Ovary (tissue), 9 donors: ENCODE results near the gene ORC1. TPM values are rescaled to one million over a fixed set of nuclear protein-coding genes. Genes with fewer than 3 reads are reported as not detected.

Source experiments
- DNase-seq, 5 donors: peaks; one replicate each; pipeline ENCODE4 v3.0.0-alpha.2; 2019 to 2020
- H3K27ac ChIP-seq, 2 donors: fragments of 200-600 bp; one replicate each; pipeline versions ENCODE4 v1.5.1 to v1.8.0; 2019 to 2022
- H3K27me3 ChIP-seq: fragments of 200-600 bp; one replicate; pipeline ENCODE4 v1.8.0; 2022
- H3K36me3 ChIP-seq: fragments of 200-600 bp; sonication (generic); one replicate; pipeline ENCODE4 v1.5.1; 2019
- H3K4me1 ChIP-seq: one replicate; pipeline ENCODE4 v1.8.1; 2013; ENCODE audit warnings: mild to moderate bottlenecking, moderate library complexity; ENCODE audit not compliant: insufficient read depth
- H3K4me3 ChIP-seq: fragments of 200-600 bp; sonication (generic); one replicate; pipeline ENCODE4 v1.5.1; 2017
- H3K9me3 ChIP-seq, 2 donors: fragments of 200-600 bp in 1 of 2; sonication (generic) in 1 of 2; one replicate each; pipeline versions ENCODE4 v1.5.1 to v1.8.1; 2013 to 2019; ENCODE audit warnings: mild to moderate bottlenecking in 1 of 2, moderate library complexity in 1 of 2
- CTCF ChIP-seq, 3 donors: fragments of 450-650 bp in 2 of 3; fragments of 200-600 bp in 1 of 3; IDR thresholded peaks; one replicate each; pipeline versions ENCODE4 v1.5.1 to v1.8.0; 2016 to 2022; ENCODE audit warnings: antibody characterized with exemption in 3 of 3, mild to moderate bottlenecking in 1 of 3
- EP300 ChIP-seq: sonication (generic); formaldehyde crosslinking; IDR thresholded peaks from one replicate; pipeline ENCODE4 v1.6.1; 2017; ENCODE audit warnings: antibody characterized with exemption
- POLR2A ChIP-seq: fragments of 450-650 bp; IDR thresholded peaks from one replicate; pipeline ENCODE4 v1.6.1; 2017; ENCODE audit warnings: antibody characterized with exemption, mild to moderate bottlenecking, moderate library complexity
- WGBS, 3 donors: extraction: QIAGEN DNeasy Blood & Tissue Kit in 1 of 3; methylation state at CpG; one replicate each; pipeline versions ENCODE4 v1.1.5 to v1.1.7; 2013 to 2017; 5-methylcytosine and 5-hydroxymethylcytosine counted together
- intact Hi-C, 4 donors: fragments of 100-400 bp; cut with DNase I; formaldehyde crosslinking; loops; one replicate each; pipeline versions ENCODE4 v1.11.0 to v1.15.1; 2022 to 2023
- polyA plus RNA-seq, 2 donors: library from polyadenylated mRNA; stranded (reverse); fragments of 200-250 nt in 1 of 2; fragments of 350-450 nt in 1 of 2; fragmentation: Illumina TruSeq in 1 of 2; extraction: RNeasy Lipid Tissue Mini Kit (QIAGEN cat#74804) in 1 of 2; gene quantifications; one replicate each; pipeline ENCODE4 v1.2.3, GENCODE V29; 2013 to 2014
- total RNA-seq, 7 donors: library from RNA; depleted of rRNA in 2 of 7; stranded (reverse); fragments of >200 nt in 2 of 7; fragmentation: NEBNext Ultra II Directional in 3 of 7; extraction: Animal tissue kit (Norgen Biotek cat#: 25700) in 3 of 7; gene quantifications; one replicate each; pipeline versions ENCODE4 v1.1.0 to v1.2.4, GENCODE V29; 2016 to 2023
- donor health status: DM: no; HTN: no; CAD: no; lungs with moderate emphysema.
- donor health status: DM: no; HTN: no; CAD: no.
- donor health status: Bipolar disorder and iron deficiency.
- donor health status: DM: yes; HTN: yes; CAD: no.
- donor health status: DM: no; HTN: no; CAD: no.
- donor health status: DM: yes; HTN: yes; CAD: no.

Gene ORC1
- total and polyA plus RNA-seq, 9 donors = 0.23 to 0.84 (median 0.43) TPM

- intact Hi-C loops = no loop called here
- Histone ChIP-seq H3K4me1 (no peaks in the 10 kb centered on the region), H3K36me3 (no peaks in the 10 kb centered on the region), H3K27ac (no peak overlapping the region), H3K27me3 (no peaks in the 10 kb centered on the region), H3K9me3 (no peaks in the 10 kb centered on the region), H3K4me3 (no peak overlapping the region)
- no peak for TF ChIP-seq POLR2A
- no peak for TF ChIP-seq CTCF (IDR thresholded peaks at IDR 0.05)
- no peak for TF ChIP-seq EP300
- no peak for DNase-seq
- WGBS, 3 donors = 93 to 97% (median 93%) methylated on average over 9 of the region's 9 CpGs
Observed at GRCh38 chr1:52357397-52357796, 46.8 kb downstream of the ORC1 start.

GRCh38 chr1:52356818-52357355 is 47.3 kb downstream of the ORC1 start:
- intact Hi-C loops = no loop called here
- H3K4me1 ChIP-seq = no peaks in the 10 kb centered on the region
- 85 to 89% (median 87%) methylated on average over 8 of the region's 8 CpGs for WGBS, 3 donors
- no peak for TF ChIP-seq EP300
- no peak for TF ChIP-seq POLR2A
- no peak for TF ChIP-seq CTCF (IDR thresholded peaks at IDR 0.05)
- no peak overlapping the region for H3K27ac ChIP-seq
- H3K9me3 ChIP-seq = no peaks in the 10 kb centered on the region
- DNase-seq = no peak
- H3K27me3 ChIP-seq = no peaks in the 10 kb centered on the region
- no peak overlapping the region for H3K4me3 ChIP-seq
- H3K36me3 ChIP-seq = no peaks in the 10 kb centered on the region

GRCh38 chr1:52355847-52356505 is 48.2 kb downstream of the ORC1 start:
- Histone ChIP-seq H3K4me3 (no peak overlapping the region), H3K27me3 (no peaks in the 10 kb centered on the region), H3K9me3 (no peaks in the 10 kb centered on the region), H3K27ac (no peak overlapping the region), H3K36me3 (no peaks in the 10 kb centered on the region), H3K4me1 (no peaks in the 10 kb centered on the region)
- DNase-seq = no peak
- intact Hi-C loops = no loop called here
- 56 to 73% (median 64%) methylated on average over 11 of the region's 11 CpGs for WGBS, 3 donors
- TF ChIP-seq CTCF (IDR thresholded peaks at IDR 0.05) (no peak), EP300 (no peak), POLR2A (no peak)

- no peak overlapping the region for H3K4me3 ChIP-seq
- no peaks in the 10 kb centered on the region for H3K36me3 ChIP-seq
- intact Hi-C loops = no loop called here
- WGBS, 3 donors = 90 to 95% (median 92%) methylated on average over 8 of the region's 8 CpGs
- TF ChIP-seq CTCF (IDR thresholded peaks at IDR 0.05) (no peak), EP300 (no peak), POLR2A (no peak)
- no peaks in the 10 kb centered on the region for H3K9me3 ChIP-seq
- no peak overlapping the region for H3K27ac ChIP-seq
- DNase-seq = no peak
- peaks cover 2% of the 10 kb centered on the region for H3K4me1 ChIP-seq
- no peaks in the 10 kb centered on the region for H3K27me3 ChIP-seq
Observed at GRCh38 chr1:52355436-52355835, 48.8 kb downstream of the ORC1 start.
